GM18909 (cell line): ENCODE results near the gene LIPA.
"Not testable (repeated sequence)": the region's sequence is repeated elsewhere in the genome, so short reads cannot be mapped to it uniquely, and the experiment has no call there.

Experiments
- ATAC-seq: cut with Tn5 transposase; IDR thresholded peaks from one replicate; pipeline ENCODE4 v1.9.1; 2021; ENCODE audit warnings: mild to moderate bottlenecking; ENCODE audit not compliant: unreplicated experiment, poor library complexity

LIPA gene

GRCh38 chr10:89251409-89252224 is at the start of gene LIPA:
LIPA (minus strand) TSS chr10:89251775; CDS start chr10:89247648, 4,127 bp downstream.
- peak; percentile 96 for ATAC-seq

- ATAC-seq: peak; percentile 28
These were observed 49.7 kb upstream of the LIPA start for GRCh38 chr10:89301232-89301631.

GRCh38 chr10:89299031-89299430 is 47.5 kb upstream of the LIPA start:
- no peak for ATAC-seq

GRCh38 chr10:89297791-89298190 is 46.2 kb upstream of the LIPA start:
- ATAC-seq: no peak

- no peak for ATAC-seq
These were observed 45.8 kb upstream of the LIPA start for GRCh38 chr10:89297356-89297755.

GRCh38 chr10:89296220-89296648 is 44.7 kb upstream of the LIPA start:
- no peak for ATAC-seq

GRCh38 chr10:89295597-89295996 is 44.0 kb upstream of the LIPA start:
- no peak for ATAC-seq

GRCh38 chr10:89294721-89295239 is 43.2 kb upstream of the LIPA start:
- no peak for ATAC-seq

GRCh38 chr10:89285303-89285702 is 33.7 kb upstream of the LIPA start:
- ATAC-seq: not testable (repeated sequence)

GRCh38 chr10:89284711-89285110 is 33.1 kb upstream of the LIPA start:
- ATAC-seq: not testable (repeated sequence)

- ATAC-seq: no peak
These were observed 32.4 kb upstream of the LIPA start for GRCh38 chr10:89283936-89284475.

- ATAC-seq: no peak
These were observed 31.7 kb upstream of the LIPA start for GRCh38 chr10:89283025-89283935.

GRCh38 chr10:89281606-89282395 is 30.2 kb upstream of the LIPA start:
- no peak for ATAC-seq

GRCh38 chr10:89280508-89280907 is 28.9 kb upstream of the LIPA start:
- ATAC-seq: no peak

- ATAC-seq: no peak
These were observed 27.9 kb upstream of the LIPA start for GRCh38 chr10:89279421-89279869.

GRCh38 chr10:89278900-89279392 is 27.4 kb upstream of the LIPA start:
- no peak for ATAC-seq

GRCh38 chr10:89278034-89278535 is 26.5 kb upstream of the LIPA start:
- no peak for ATAC-seq

- no peak for ATAC-seq
These were observed 23.8 kb upstream of the LIPA start for GRCh38 chr10:89275383-89275782.

- no peak for ATAC-seq
These were observed 23.4 kb upstream of the LIPA start for GRCh38 chr10:89274928-89275327.
